Gastrocnemius medialis (tissue), 4 donors: ENCODE measurements around the gene F2RL1. TPM values are rescaled to one million over a fixed set of nuclear protein-coding genes. Genes with fewer than 3 reads are reported as not detected.

ENCODE experiments used
- ATAC-seq, 2 donors: fragments of 150-250 bp; one replicate each; pipeline ENCODE4 v1.9.1; 2016
- DNase-seq, 2 donors: peaks; one replicate each; pipeline ENCODE4 v3.0.0-alpha.2; 2019
- H3K27ac ChIP-seq, 4 donors: fragments of 200-600 bp; sonication (generic); 1 replicate in 1 of 4; 2 replicates in 3 of 4; pipeline ENCODE4 v1.5.1; 2016 to 2018; ENCODE audit warnings: mild to moderate bottlenecking in 2 of 4, moderate library complexity in 1 of 4
- H3K27me3 ChIP-seq, 3 donors: fragments of 200-600 bp; sonication (generic) in 2 of 3; 1 replicate in 1 of 3; 2 replicates in 2 of 3; pipeline versions ENCODE4 v1.5.1 to v1.6.0; 2016 to 2019; ENCODE audit warnings: mild to moderate bottlenecking in 1 of 3, moderate library complexity in 1 of 3
- H3K36me3 ChIP-seq, 2 donors: fragments of 200-600 bp; sonication (generic) in 1 of 2; one replicate each; pipeline ENCODE4 v1.5.1; 2017 to 2018
- H3K4me1 ChIP-seq, 2 donors: fragments of 200-600 bp; sonication (generic) in 1 of 2; one replicate each; pipeline ENCODE4 v1.5.1; 2016 to 2017; ENCODE audit warnings: mild to moderate bottlenecking in 2 of 2
- H3K4me3 ChIP-seq, 4 donors: fragments of 200-600 bp; sonication (generic) in 3 of 4; 1 replicate in 1 of 4; 2 replicates in 3 of 4; pipeline ENCODE4 v1.5.1; 2016 to 2019; ENCODE audit warnings: mild to moderate bottlenecking in 2 of 4
- H3K9me3 ChIP-seq, 3 donors: fragments of 200-600 bp; sonication (generic) in 2 of 3; 1 replicate in 1 of 3; 2 replicates in 2 of 3; pipeline ENCODE4 v1.5.1; 2016 to 2019
- POLR2A ChIP-seq, 2 donors: fragments of 450-650 bp; IDR thresholded peaks; one replicate each; pipeline ENCODE4 v1.6.1; 2017; ENCODE audit warnings: antibody characterized with exemption in 2 of 2, mild to moderate bottlenecking in 2 of 2, moderate library complexity in 2 of 2
- in situ Hi-C, 4 donors: fragments of 200-750 bp; cut with MboI; loops; one replicate each; pipeline versions ENCODE4 v1.15.0 to v1.8.0; 2017; ENCODE audit warnings: low sequenced_read_pairs in 4 of 4
- intact Hi-C: fragments of 100-400 bp; cut with DNase I; formaldehyde crosslinking; loops from one replicate; pipeline ENCODE4 v1.15.1; 2023; ENCODE audit warnings: low total_unique reads
- total RNA-seq, 4 donors: library from RNA; depleted of rRNA; stranded (reverse); fragments of >200 nt; gene quantifications; one replicate each; pipeline versions ENCODE4 v1.1.0 to v1.2.3, GENCODE V29; 2016
- TF ChIP-seq, protein P1 (sequence below), 5 experiments: fragments of 450-650 bp in 3 of 5; fragments of 200-600 bp in 2 of 5; sonication (generic) in 2 of 5; IDR thresholded peaks in 4 of 5; conservative IDR thresholded peaks in 1 of 5; 1 replicate in 4 of 5; 2 replicates in 1 of 5; pipeline ENCODE4 v1.5.1; 2016 to 2019; ENCODE audit warnings: antibody characterized with exemption in 5 of 5, mild to moderate bottlenecking in 3 of 5, moderate library complexity in 3 of 5

The F2RL1 gene
- total RNA-seq, 4 donors from 2014 or later: 0.20 to 0.46 TPM; not detected in 2

DNA sequence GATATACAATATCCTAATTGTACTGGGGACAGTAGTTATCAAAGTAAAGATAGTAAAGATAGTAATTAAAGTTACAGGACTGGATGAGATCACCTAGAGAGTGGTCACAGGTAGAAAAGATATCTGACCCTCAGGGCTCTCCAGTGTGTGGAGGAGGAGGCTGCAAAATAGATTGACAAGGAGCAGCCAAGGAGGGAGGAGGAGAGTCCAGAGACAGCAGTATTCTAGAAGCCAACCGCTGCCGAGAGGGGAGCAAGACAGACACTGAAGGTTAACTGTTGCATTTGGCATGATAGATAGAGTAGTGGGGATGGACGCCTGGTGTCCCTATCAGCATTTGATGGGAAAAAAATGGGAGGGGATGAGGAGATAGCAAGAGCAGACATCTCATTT, 17.0 kb upstream of the F2RL1 start:
- Histone ChIP-seq H3K36me3 (no peaks in the 10 kb centered on the region), H3K4me1 (no peaks in the 10 kb centered on the region), H3K9me3 (no peaks in the 10 kb centered on the region), H3K4me3 (no peak overlapping the region), H3K27ac (no peak overlapping the region), H3K27me3 (no peaks in the 10 kb centered on the region)
- DNase-seq: no peak
- intact Hi-C loops (no loop called here), in situ Hi-C loops (no loop called here)
- TF ChIP-seq, protein P1, sequence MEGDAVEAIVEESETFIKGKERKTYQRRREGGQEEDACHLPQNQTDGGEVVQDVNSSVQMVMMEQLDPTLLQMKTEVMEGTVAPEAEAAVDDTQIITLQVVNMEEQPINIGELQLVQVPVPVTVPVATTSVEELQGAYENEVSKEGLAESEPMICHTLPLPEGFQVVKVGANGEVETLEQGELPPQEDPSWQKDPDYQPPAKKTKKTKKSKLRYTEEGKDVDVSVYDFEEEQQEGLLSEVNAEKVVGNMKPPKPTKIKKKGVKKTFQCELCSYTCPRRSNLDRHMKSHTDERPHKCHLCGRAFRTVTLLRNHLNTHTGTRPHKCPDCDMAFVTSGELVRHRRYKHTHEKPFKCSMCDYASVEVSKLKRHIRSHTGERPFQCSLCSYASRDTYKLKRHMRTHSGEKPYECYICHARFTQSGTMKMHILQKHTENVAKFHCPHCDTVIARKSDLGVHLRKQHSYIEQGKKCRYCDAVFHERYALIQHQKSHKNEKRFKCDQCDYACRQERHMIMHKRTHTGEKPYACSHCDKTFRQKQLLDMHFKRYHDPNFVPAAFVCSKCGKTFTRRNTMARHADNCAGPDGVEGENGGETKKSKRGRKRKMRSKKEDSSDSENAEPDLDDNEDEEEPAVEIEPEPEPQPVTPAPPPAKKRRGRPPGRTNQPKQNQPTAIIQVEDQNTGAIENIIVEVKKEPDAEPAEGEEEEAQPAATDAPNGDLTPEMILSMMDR (IDR thresholded peaks at IDR 0.05 in 4 of 5, conservative IDR thresholded peaks at IDR 0.05 in 1 of 5): no peak
- no peak for TF ChIP-seq POLR2A (IDR thresholded peaks at IDR 0.05)
- no peak for ATAC-seq

DNA sequence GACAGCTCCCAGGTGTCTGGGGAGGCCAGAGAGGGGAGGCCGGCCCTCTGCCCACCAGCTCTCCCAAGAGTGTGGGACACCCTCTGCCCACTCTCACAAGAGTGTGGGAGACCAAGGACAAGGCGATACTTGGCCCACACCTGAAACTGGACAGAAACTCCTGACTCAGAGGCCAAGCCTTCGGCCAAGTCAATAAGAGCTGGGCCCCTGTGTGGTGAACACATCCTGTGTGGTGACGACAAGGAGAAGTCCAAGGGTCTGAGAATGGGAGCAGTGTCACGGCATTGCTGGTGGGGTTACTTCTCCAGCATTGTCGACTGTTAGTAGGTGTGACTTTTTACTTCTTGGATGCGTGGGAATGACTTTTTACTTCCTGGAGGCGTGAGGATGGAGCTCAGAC, 14.6 kb upstream of the F2RL1 start:
- ATAC-seq (no peak), DNase-seq (no peak)
- H3K27me3 ChIP-seq: no peaks in the 10 kb centered on the region
- TF ChIP-seq, protein P1 (IDR thresholded peaks at IDR 0.05 in 4 of 5, conservative IDR thresholded peaks at IDR 0.05 in 1 of 5): no peak
- TF ChIP-seq POLR2A (IDR thresholded peaks at IDR 0.05): no peak
- no peaks in the 10 kb centered on the region for H3K4me1 ChIP-seq
- no peak overlapping the region for H3K27ac ChIP-seq
- in situ Hi-C loops: no loop called here
- H3K36me3 ChIP-seq: no peaks in the 10 kb centered on the region
- intact Hi-C loops: no loop called here
- H3K4me3 ChIP-seq: no peak overlapping the region
- H3K9me3 ChIP-seq: no peaks in the 10 kb centered on the region

DNA sequence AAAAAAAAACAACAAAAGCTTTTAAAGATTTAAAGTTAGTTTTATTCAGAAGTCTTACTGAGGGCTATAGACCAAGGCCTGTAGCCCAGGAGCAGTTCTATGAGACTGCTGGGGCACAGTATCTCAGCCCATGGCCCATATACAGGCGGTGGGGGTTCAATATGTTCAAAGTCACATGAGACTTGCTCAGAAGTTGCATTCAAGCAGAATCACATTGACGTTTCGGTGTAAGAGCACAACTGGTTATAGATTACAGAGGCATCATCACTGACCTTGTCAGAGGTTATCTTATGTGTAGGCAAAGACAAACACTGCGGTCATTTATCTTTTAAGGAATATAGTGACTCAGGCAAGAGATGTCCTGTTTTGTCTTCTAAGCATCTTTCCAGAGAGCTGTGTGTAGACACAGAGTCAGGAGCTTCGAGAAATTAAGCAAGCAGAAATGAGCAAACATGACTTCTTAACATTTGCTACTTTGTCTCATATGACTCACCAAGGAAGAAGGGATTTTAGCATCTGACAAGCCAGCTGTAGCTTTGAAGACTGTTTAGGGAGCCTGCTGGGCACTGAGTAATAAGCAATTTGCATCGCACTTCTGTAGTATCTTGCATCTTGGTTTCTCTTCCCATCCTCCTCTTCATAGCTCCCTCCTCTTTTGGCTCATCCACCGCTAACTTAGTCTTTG, 12.9 kb upstream of the F2RL1 start:
- H3K9me3 ChIP-seq: no peaks in the 10 kb centered on the region
- no peak for TF ChIP-seq POLR2A (IDR thresholded peaks at IDR 0.05)
- TF ChIP-seq, protein P1 (IDR thresholded peaks at IDR 0.05 in 4 of 5, conservative IDR thresholded peaks at IDR 0.05 in 1 of 5): no peak
- no peak for ATAC-seq
- no peaks in the 10 kb centered on the region for H3K36me3 ChIP-seq
- intact Hi-C loops: no loop called here
- no peaks in the 10 kb centered on the region for H3K27me3 ChIP-seq
- in situ Hi-C loops: no loop called here
- no peak overlapping the region for H3K27ac ChIP-seq
- no peak overlapping the region for H3K4me3 ChIP-seq
- no peaks in the 10 kb centered on the region for H3K4me1 ChIP-seq
- DNase-seq: no peak

DNA sequence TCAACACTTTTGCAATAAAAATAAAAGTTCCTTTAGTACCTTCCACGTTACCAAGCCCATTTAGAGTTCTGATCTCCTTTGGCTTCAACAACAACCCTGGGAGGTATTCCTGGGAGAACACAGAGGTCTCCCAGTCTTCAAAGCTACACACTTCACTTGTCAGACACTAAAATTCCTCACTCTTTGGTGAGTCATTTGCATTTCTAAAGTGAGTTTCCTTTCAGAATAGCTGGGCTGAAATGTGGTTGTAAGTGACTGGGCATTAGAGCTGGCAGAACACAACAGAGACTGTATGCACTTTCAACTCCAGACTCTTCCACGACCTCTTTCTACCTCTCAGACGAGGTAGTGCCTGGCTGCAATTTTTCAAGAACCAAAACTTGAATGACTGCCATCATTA, 11.5 kb upstream of the F2RL1 start:
- no peak for ATAC-seq
- in situ Hi-C loops: no loop called here
- TF ChIP-seq, protein P1 (IDR thresholded peaks at IDR 0.05 in 4 of 5, conservative IDR thresholded peaks at IDR 0.05 in 1 of 5): no peak
- no peak for TF ChIP-seq POLR2A (IDR thresholded peaks at IDR 0.05)

More for the DNA sequence above, 11.5 kb upstream of the F2RL1 start:
- no peak overlapping the region for H3K27ac ChIP-seq
- H3K9me3 ChIP-seq: no peaks in the 10 kb centered on the region
- intact Hi-C loops: no loop called here
- H3K4me3 ChIP-seq: no peak overlapping the region
- H3K36me3 ChIP-seq: no peaks in the 10 kb centered on the region
- no peak for DNase-seq
- H3K27me3 ChIP-seq: no peaks in the 10 kb centered on the region
- no peaks in the 10 kb centered on the region for H3K4me1 ChIP-seq
